PC-9 (cell line): ENCODE data around the gene TERT.
"Not testable (repeated sequence)": the region's sequence is repeated elsewhere in the genome, so short reads cannot be mapped to it uniquely, and the experiment has no call there.

Source experiments
- EZH2 ChIP-seq: fragments of 200-600 bp; sonication (generic); IDR thresholded peaks from 2 replicates; pipeline ENCODE4 v1.8.0; 2017; ENCODE audit warnings: antibody characterized with exemption, low read depth
- TF ChIP-seq, protein P1 (sequence below): fragments of 200-600 bp; sonication (generic); conservative IDR thresholded peaks from 2 replicates; pipeline ENCODE4 v1.6.1; 2017; ENCODE audit warnings: mixed run types, antibody characterized with exemption, mild to moderate bottlenecking, moderate library complexity

GRCh38 chr5:1326901-1327756 is 32.3 kb upstream of the TERT start:
- TF ChIP-seq, protein P1, sequence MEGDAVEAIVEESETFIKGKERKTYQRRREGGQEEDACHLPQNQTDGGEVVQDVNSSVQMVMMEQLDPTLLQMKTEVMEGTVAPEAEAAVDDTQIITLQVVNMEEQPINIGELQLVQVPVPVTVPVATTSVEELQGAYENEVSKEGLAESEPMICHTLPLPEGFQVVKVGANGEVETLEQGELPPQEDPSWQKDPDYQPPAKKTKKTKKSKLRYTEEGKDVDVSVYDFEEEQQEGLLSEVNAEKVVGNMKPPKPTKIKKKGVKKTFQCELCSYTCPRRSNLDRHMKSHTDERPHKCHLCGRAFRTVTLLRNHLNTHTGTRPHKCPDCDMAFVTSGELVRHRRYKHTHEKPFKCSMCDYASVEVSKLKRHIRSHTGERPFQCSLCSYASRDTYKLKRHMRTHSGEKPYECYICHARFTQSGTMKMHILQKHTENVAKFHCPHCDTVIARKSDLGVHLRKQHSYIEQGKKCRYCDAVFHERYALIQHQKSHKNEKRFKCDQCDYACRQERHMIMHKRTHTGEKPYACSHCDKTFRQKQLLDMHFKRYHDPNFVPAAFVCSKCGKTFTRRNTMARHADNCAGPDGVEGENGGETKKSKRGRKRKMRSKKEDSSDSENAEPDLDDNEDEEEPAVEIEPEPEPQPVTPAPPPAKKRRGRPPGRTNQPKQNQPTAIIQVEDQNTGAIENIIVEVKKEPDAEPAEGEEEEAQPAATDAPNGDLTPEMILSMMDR = not testable (repeated sequence)
- not testable (repeated sequence) for TF ChIP-seq EZH2
